Liver (tissue), 9 donors: Measurements from ENCODE around the gene RUFY4. TPM values are rescaled to one million over a fixed set of nuclear protein-coding genes. Genes with fewer than 3 reads are reported as not detected.

ENCODE experiments used
- DNase-seq: peaks from one replicate; pipeline ENCODE4 v3.0.0-alpha.2; 2017; ENCODE audit warnings: low spot score
- H3K27ac ChIP-seq, 2 donors: one replicate each; pipeline ENCODE4 v1.7.0; 2013; ENCODE audit warnings: inconsistent platforms in 2 of 2, low read length in 2 of 2, control low read depth in 1 of 2, low read depth in 1 of 2, mild to moderate bottlenecking in 1 of 2
- H3K27me3 ChIP-seq, 4 donors: one replicate each; pipeline versions ENCODE4 v1.6.1 to v1.7.0; 2013; ENCODE audit warnings: low read length in 3 of 4, inconsistent platforms in 1 of 4, mild to moderate bottlenecking in 1 of 4, moderate library complexity in 1 of 4; ENCODE audit not compliant: control insufficient read depth in 4 of 4, insufficient read depth in 4 of 4
- H3K36me3 ChIP-seq, 4 donors: one replicate each; pipeline versions ENCODE4 v1.6.1 to v1.7.0; 2013; ENCODE audit warnings: low read length in 3 of 4, mild to moderate bottlenecking in 3 of 4, low read depth in 1 of 4, moderate library complexity in 1 of 4; ENCODE audit not compliant: control insufficient read depth in 4 of 4, insufficient read depth in 3 of 4
- H3K4me1 ChIP-seq, 4 donors: one replicate each; pipeline versions ENCODE4 v1.6.1 to v1.7.0; 2013; ENCODE audit warnings: low read length in 3 of 4, mild to moderate bottlenecking in 3 of 4, moderate library complexity in 1 of 4; ENCODE audit not compliant: control insufficient read depth in 4 of 4, insufficient read depth in 4 of 4
- H3K4me3 ChIP-seq, 3 donors: one replicate each; pipeline versions ENCODE4 v1.6.1 to v1.7.0; 2013; ENCODE audit warnings: low read length in 3 of 3, control low read depth in 1 of 3, low read depth in 1 of 3, mild to moderate bottlenecking in 1 of 3
- H3K9ac ChIP-seq, 2 donors: one replicate each; pipeline ENCODE4 v1.7.0; 2013; ENCODE audit warnings: low read length in 2 of 2, mild to moderate bottlenecking in 2 of 2, moderate library complexity in 2 of 2, control low read depth in 1 of 2, low read depth in 1 of 2
- H3K9me3 ChIP-seq, 4 donors: one replicate each; pipeline versions ENCODE4 v1.6.1 to v1.7.0; 2013; ENCODE audit warnings: low read length in 3 of 4; ENCODE audit not compliant: control insufficient read depth in 4 of 4
- CTCF ChIP-seq: fragments of 150-350 bp; IDR thresholded peaks from 2 replicates; pipeline ENCODE4 v1.5.1; 2017; ENCODE audit warnings: improper control_type of control experiment, low read depth, low read length; ENCODE audit not compliant: missing input control
- EGR1 ChIP-seq, 2 donors: IDR thresholded peaks; 2 replicates each; pipeline ENCODE4 v1.6.1; 2016 to 2018; ENCODE audit warnings: antibody characterized with exemption in 2 of 2, low read depth in 2 of 2
- FOXA1 ChIP-seq: IDR thresholded peaks from 2 replicates; pipeline ENCODE4 v1.6.1; 2016; ENCODE audit warnings: antibody characterized with exemption
- GABPA ChIP-seq, 2 donors: IDR thresholded peaks in 1 of 2; conservative IDR thresholded peaks in 1 of 2; 2 replicates each; pipeline ENCODE4 v1.6.1; 2016; ENCODE audit warnings: antibody characterized with exemption in 2 of 2, mild to moderate bottlenecking in 1 of 2, moderate library complexity in 1 of 2
- HNF4A ChIP-seq, 2 donors: conservative IDR thresholded peaks; 2 replicates each; pipeline ENCODE4 v1.6.1; 2016; ENCODE audit warnings: antibody characterized with exemption in 2 of 2, mild to moderate bottlenecking in 2 of 2
- HNF4G ChIP-seq: IDR thresholded peaks from 2 replicates; pipeline ENCODE4 v1.6.1; 2016; ENCODE audit warnings: antibody characterized with exemption
- JUND ChIP-seq, 2 donors: IDR thresholded peaks; 2 replicates each; pipeline ENCODE4 v1.6.1; 2016; ENCODE audit warnings: antibody characterized with exemption in 2 of 2
- MAX ChIP-seq: IDR thresholded peaks from 2 replicates; pipeline ENCODE4 v1.6.1; 2016; ENCODE audit warnings: antibody characterized with exemption
- NR2F2 ChIP-seq: IDR thresholded peaks from 2 replicates; pipeline ENCODE4 v1.6.1; 2016; ENCODE audit warnings: antibody characterized with exemption
- RAD21 ChIP-seq, 2 donors: IDR thresholded peaks; 2 replicates each; pipeline ENCODE4 v1.6.1; 2016; ENCODE audit warnings: antibody characterized with exemption in 2 of 2, mild to moderate bottlenecking in 2 of 2
- REST ChIP-seq: IDR thresholded peaks from 2 replicates; pipeline ENCODE4 v1.6.1; 2016; ENCODE audit warnings: antibody characterized with exemption, mild to moderate bottlenecking
- RXRA ChIP-seq, 2 donors: IDR thresholded peaks; 2 replicates each; pipeline ENCODE4 v1.6.1; 2017 to 2018; ENCODE audit warnings: antibody characterized with exemption in 2 of 2, mild to moderate bottlenecking in 1 of 2
- SP1 ChIP-seq: IDR thresholded peaks from 2 replicates; pipeline ENCODE4 v1.6.1; 2018; ENCODE audit warnings: antibody characterized with exemption, mild to moderate bottlenecking
- TAF1 ChIP-seq: conservative IDR thresholded peaks from 2 replicates; pipeline ENCODE4 v1.6.1; 2016; ENCODE audit warnings: antibody characterized with exemption, mild to moderate bottlenecking
- YY1 ChIP-seq: IDR thresholded peaks from 2 replicates; pipeline ENCODE4 v1.6.1; 2016; ENCODE audit warnings: antibody characterized with exemption, mild to moderate bottlenecking
- ZBTB33 ChIP-seq: IDR thresholded peaks from 2 replicates; pipeline ENCODE4 v1.6.1; 2016; ENCODE audit warnings: antibody characterized with exemption
- WGBS: extraction: QIAGEN DNeasy Blood & Tissue Kit; methylation state at CpG from one replicate; pipeline ENCODE4 v1.1.7; 2013; 5-methylcytosine and 5-hydroxymethylcytosine counted together
- polyA plus RNA-seq, 2 donors: library from polyadenylated mRNA; stranded (reverse) in 1 of 2; unstranded in 1 of 2; fragments of 200-250 nt in 1 of 2; fragments of >200 nt in 1 of 2; fragmentation: Nextera tagmentation in 1 of 2; extraction: Ambion mirVana in 1 of 2; gene quantifications; one replicate each; pipeline versions ENCODE4 v1.2.1 to v1.2.3, GENCODE V29; 2013 to 2015
- total RNA-seq, 2 donors: library from RNA; depleted of rRNA; stranded (reverse); fragments of >200 nt; gene quantifications; one replicate each; pipeline ENCODE4 v1.2.3, GENCODE V29; 2014
- donor health status: healthy.
- donor health status: healthy.
- donor health status: healthy.
- donor health status: healthy.
- donor health status: healthy.

The RUFY4 gene
- total and polyA plus RNA-seq, 4 donors = 0.05 to 0.08 (median 0.08) TPM; not detected in 1

- no peak for TF ChIP-seq ZBTB33
- TF ChIP-seq RAD21 (IDR thresholded peaks at IDR 0.05) = no peak
- TF ChIP-seq TAF1 = no peak
- no peak for TF ChIP-seq SP1
Observed at GRCh38 chr2:218128781-218129457, 59.9 kb downstream of the RUFY4 start (continued).

GRCh38 chr2:218129458-218130135 lies 60.5 kb downstream of the RUFY4 start:
- TF ChIP-seq CTCF = no peak
- no peak for TF ChIP-seq RXRA (IDR thresholded peaks at IDR 0.05)
- no peak for TF ChIP-seq TAF1
- no peak for TF ChIP-seq MAX
- TF ChIP-seq REST = no peak
- TF ChIP-seq FOXA1 = no peak
- no peak for TF ChIP-seq NR2F2
- TF ChIP-seq HNF4G = no peak
- TF ChIP-seq YY1 = no peak
- TF ChIP-seq HNF4A (conservative IDR thresholded peaks at IDR 0.05) = no peak
- TF ChIP-seq JUND (IDR thresholded peaks at IDR 0.05) = no peak
- no peak for TF ChIP-seq EGR1 (IDR thresholded peaks at IDR 0.05; ENCODE audit: low read depth in 2 of 2)
- TF ChIP-seq GABPA (IDR thresholded peaks at IDR 0.05 in 1 of 2, conservative IDR thresholded peaks at IDR 0.05 in 1 of 2) = no peak
- H3K36me3 ChIP-seq = no peaks in the 10 kb centered on the region
- H3K4me3 ChIP-seq = no peak overlapping the region
- WGBS = 86% methylated on average over 6 of the region's 6 CpGs
- no peaks in the 10 kb centered on the region for H3K4me1 ChIP-seq
- DNase-seq = no peak
- H3K27ac ChIP-seq = no peak overlapping the region
- peaks cover 0 to 4% (median 0%) of the 10 kb centered on the region in 4 donors for H3K27me3 ChIP-seq
- H3K9ac ChIP-seq = peak overlapping the region in 1 of 2 donors; percentile 25
- H3K9me3 ChIP-seq = no peaks in the 10 kb centered on the region
